DMS53 treated with DMSO at 0.1 percent for 48 hours (cell line): ENCODE measurements around the gene CCDC47.
A peak's percentile ranks its signal among the peaks of the same experiment; 100 is the strongest.
"Not testable (repeated sequence)": the region's sequence is repeated elsewhere in the genome, so short reads cannot be mapped to it uniquely, and the experiment has no call there.

Experiments used
- DNase-seq: peaks from one replicate; lab custom pipeline; 2025; ENCODE audit not compliant: unreplicated experiment; lab: John Stamatoyannopoulos, UW

CCDC47 gene, protein sequence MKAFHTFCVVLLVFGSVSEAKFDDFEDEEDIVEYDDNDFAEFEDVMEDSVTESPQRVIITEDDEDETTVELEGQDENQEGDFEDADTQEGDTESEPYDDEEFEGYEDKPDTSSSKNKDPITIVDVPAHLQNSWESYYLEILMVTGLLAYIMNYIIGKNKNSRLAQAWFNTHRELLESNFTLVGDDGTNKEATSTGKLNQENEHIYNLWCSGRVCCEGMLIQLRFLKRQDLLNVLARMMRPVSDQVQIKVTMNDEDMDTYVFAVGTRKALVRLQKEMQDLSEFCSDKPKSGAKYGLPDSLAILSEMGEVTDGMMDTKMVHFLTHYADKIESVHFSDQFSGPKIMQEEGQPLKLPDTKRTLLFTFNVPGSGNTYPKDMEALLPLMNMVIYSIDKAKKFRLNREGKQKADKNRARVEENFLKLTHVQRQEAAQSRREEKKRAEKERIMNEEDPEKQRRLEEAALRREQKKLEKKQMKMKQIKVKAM

DNA sequence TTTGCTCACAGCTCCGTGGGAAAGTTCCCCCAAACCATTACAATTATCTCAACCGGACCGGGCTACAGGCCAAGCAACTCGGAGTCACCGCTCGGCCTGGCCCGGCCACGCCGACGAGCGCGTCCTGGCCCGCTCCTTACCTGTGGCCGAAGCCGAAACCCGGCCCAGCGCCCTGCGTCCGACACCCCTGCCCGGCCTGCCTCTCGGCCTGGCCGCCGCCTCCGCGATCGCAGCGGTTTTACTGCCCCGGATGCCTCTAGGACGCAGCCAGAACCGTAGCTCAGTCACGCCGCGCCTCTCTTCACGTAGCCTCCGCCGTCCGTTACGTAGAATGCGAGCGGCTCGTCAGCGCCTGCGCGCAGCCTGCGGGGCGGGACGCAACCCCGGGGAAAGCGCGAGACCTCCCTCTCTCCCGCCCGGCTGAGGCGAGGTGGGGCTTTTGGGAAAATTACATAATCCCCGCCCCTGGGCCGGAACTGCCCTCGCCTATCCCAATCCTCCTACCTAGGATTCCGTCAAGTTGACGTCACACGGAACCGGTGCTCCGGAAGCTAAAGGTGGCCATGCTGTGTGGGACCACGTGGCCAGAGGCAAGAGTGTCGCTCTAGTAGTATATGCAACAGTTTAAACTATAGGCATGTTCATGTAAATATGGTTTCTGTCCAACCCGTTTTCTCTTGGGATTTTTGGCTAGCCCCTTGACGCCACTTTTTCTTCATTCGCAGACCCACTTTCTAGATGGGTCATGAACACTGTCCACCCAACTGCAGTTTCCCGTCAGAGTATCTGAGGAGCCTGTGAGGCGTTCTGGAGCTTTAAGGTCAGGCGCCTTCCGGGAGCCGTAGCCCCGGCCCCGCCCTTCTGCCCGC, at the start of gene CCDC47:
TSS of gene CCDC47 (minus strand) at position 326 of the 869 bp plus-strand sequence. CDS start 7,422 bp downstream, outside the sequence.
- peak; percentile 94 for DNase-seq

DNA sequence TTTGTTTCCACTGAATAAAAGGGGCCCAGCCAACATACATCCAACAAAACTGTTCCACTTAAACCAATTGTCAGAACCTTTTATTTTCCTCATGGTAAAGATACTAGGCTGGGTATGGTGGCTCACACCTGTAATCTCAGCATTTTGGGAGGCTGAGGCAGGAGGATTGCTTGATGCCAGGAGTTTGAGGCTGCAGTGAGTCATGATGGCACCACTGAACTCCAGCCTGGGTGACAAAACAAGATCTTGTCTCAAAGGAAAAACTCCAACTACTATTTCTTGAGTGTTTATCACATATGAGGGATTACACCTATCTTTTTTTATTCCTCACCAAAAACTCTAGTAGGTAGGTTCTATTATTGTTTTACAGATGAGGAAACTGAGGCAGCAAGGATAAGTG, 49.1 kb upstream of the CCDC47 start:
- no peak for DNase-seq

DNA sequence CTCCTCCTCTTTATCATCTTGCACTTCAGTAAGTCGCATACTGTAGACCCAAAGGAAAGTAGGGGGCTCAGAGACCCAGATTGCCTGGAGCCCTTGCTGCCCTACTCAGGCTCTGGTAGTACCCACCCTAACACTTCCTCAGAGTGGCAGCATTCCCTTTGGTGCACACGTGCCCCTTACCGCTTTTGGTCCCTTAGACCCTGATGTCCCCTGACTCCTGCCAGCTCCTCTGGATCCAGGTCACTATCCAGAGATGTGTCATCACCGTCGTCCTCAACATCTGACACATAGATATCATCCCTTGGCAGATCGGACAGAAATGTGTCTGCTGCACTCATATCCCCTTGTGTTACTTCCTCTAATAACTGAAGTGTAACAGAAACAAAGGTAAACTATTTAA, 48.4 kb upstream of the CCDC47 start:
- DNase-seq, result no peak

DNA sequence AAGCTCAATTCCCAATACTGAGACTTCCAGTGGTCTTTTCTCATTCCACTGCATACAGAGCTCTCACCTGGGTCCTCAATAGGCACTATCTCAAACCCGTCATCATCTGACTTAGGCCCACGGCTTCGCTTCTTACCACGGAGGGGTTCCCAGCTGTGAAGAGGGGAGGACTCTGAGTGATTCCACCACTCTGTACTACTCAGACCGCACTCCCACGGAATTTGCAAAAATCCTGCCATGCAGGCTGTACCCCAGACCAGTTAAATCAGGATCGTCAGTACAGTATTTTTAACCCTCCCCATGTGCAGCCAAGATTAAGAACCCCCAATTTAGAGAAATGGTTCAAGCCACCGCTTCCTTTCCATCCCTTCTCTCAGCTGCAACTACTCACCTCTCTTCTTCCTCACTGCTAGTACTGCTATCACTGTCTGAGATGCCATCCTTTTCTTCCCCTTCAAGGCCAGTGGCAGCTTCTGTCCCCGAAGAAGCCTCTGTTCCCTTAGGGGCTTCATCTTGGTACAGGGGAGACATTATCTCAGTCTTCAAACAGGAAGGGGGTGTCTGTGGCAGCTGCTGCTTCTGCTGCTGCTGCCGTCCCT, 47.7 kb upstream of the CCDC47 start:
- DNase-seq, result no peak

DNA sequence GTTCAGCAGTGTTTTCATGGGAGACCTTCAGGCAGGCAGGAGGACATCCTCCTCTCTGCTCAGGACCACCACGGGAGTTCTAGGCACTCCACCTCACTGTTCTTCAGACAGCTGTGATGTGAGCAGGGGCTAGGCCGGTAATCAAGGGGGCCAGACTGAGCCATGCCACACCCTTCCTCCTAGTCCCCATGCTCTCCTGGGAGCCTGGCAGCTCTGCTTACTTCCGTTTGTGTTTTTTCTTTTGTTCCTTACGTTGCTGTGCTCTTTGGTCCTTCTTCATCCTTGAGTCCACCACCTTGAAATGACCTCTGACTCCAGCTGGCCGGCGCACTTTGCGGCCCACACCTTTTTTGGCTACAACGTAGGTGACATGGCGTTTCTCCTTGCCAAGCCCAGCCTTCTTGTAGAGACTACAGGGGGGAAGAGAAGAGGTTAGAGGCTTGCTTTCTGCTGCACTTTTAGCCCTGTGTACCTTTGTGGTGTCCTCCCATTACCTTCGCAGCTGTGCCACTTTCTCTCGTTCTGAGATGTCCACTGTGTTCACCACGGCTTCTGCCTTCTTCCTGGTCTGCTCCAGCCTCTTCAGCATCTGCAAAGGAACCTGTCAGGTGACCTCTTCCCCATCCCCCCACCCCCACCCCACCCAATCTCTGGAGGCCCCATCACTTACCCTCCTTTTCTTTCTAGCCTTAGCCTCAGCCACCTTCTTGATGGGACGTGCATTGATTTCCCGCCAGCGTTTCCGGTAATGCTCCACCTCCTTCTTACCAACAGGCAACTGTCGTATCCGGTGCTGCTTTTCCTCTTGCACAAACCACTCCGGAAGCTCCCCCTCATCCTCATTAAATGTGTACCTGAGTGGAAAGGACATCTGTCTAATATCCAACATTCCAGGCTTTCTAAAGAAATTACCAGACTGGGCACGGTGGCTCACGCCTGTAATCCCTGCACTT, 46.5 kb upstream of the CCDC47 start:
- DNase-seq, result no peak

DNA sequence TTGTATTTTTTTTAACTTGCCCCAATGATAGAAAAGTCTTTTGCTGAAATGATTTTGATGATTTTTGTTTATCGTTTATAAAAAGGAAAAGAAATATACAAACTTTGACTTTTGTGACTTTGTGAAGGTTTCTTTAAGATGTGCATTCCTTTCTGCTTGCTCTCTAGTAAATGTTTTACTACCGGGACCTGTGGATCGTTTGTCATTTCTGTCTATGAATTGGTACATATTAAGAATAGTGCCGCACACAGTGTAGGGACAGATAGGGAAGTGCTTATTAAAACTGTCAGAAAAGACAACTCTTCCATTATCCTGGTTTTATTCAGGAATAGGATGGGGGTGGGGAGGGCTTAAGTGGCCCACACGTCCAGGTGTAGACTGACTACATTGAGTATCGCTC, 45.7 kb upstream of the CCDC47 start:
- no peak for DNase-seq

DNA sequence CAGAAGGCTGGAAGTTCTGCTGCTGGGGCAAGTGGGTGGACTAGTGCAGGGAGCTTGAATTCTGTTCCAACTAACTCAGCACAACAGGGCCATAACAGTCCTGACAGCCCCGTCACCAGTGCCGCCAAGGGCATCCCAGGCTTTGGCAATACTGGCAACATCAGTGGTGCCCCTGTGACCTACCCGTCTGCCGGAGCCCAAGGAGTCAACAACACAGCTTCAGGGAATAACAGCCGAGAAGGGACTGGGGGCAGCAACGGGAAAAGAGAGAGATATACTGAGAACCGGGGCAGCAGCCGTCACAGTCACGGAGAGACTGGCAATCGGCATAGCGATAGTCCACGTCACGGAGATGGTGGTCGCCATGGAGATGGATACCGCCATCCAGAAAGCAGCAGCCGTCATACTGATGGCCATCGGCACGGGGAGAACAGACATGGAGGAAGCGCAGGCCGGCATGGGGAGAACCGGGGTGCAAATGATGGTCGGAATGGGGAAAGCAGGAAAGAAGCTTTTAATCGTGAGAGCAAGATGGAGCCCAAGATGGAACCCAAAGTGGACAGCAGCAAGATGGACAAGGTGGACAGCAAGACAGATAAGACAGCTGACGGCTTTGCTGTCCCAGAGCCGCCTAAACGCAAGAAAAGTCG, 44.5 kb upstream of the CCDC47 start:
- DNase-seq, result no peak

DNA sequence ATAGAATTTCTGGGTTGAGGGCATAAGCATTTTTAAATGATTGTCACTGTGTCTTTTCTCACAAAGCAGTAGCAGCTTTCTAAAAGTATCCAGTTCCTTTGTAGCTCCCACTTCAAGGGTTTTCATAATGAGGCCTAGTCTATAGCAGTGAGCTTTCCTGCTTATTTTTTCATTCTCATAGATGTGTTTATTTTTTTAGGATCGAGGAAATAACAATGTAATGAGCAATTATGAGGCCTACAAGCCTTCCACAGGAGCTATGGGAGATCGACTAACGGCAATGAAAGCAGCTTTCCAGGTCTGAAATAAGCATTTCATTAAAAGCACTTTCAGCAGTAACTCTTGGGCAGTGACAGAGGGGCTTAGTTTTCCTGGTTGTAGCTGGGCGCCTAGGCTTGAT, 43.3 kb upstream of the CCDC47 start:
- no peak for DNase-seq

DNA sequence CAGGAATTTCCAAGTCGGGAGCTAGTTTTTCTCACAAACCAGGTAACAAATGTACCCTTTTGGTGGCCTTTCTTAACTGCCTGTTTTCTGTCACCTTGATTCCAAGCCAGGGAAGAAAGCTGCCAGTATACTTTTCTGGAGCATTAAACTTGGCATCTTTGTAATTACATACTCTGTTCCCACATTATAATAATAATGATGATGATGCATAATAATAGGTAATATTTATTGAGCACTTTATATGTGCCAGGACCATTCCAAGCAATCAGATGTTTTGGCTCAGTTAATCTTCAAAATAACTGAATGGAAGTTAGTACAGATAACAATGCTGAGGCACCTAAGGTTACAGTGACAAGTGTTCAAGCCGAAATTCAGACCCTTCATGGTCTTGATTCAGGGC, 42.7 kb upstream of the CCDC47 start:
- DNase-seq, result no peak

DNA sequence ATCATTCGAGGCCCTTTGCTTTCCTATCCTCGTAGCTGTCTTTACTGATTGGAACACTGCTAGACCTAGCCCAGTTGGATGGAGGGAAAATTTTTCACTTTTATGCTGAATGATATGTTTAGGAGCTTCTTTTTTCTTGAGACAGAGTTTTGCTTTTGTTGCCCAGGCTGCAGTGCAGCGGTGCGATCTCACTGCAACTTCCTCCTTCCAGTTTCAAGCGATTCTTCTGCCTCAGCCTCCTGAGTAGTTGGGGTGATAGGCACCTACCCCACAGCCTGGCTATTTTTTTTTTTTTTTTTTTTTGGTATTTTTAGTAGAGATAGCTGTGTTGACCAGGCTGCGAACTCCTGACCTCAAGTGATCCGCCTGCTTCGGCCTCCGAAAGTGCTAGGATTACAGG, 36.6 kb upstream of the CCDC47 start:
- DNase-seq, result no peak

DNA sequence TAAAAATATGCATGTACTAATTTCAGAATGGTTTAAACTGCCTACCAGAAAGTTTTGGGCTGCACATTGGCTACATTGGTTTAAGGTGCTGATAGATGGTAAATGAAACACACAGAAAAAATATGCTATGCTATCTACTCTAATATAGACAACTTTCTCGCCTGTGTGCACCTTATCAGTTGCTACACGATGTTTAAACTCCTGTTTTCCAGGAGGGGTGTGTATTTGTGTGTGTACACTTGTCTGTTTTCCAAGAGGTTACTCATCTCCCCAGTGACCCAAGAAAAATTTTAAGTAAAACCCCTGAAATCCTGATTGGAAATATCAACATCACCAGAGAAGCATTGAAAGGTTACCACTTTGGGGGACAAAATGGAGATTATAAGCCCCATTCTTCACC, 32.2 kb upstream of the CCDC47 start:
- DNase-seq, result no peak

DNA sequence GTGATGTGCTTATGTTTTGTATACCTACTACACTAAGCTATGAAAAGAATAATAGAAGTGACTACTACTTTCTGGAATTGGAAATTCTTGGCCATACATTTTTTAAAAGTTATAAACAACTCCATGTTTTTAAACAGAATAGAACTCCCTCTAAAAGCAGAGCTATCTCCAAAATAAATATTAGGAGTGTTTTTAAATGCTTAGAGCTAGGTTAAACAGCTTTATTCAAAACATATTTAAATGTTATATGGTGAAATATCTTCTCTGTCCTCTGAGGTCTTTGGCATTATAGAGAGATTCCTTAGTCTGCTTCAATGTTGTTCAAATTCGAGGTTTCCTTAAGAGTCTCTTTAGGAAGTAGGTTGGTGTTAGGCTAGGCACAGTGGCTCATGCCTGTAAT, 30.9 kb upstream of the CCDC47 start:
- no peak for DNase-seq

DNA sequence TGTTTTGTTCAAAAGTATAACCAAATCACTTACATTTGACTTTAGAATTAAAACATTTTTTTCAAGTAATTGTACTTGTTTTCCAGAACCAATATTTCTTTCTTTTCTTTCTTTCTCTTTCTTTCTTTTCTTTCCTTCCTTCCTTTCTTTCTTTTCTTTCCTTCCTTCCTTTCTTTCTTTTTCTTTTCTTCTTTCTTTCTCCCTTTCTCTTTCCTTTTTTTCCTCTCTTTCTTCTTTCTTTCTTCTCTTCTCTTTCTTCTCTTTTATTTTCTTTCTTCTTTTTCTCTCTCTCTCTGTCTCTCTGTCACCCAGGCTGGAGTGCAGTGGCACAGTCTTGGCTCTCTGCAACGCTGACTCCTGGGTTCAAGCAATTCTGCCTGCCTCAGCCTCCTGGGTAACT, 27.4 kb upstream of the CCDC47 start:
- no peak for DNase-seq

DNA sequence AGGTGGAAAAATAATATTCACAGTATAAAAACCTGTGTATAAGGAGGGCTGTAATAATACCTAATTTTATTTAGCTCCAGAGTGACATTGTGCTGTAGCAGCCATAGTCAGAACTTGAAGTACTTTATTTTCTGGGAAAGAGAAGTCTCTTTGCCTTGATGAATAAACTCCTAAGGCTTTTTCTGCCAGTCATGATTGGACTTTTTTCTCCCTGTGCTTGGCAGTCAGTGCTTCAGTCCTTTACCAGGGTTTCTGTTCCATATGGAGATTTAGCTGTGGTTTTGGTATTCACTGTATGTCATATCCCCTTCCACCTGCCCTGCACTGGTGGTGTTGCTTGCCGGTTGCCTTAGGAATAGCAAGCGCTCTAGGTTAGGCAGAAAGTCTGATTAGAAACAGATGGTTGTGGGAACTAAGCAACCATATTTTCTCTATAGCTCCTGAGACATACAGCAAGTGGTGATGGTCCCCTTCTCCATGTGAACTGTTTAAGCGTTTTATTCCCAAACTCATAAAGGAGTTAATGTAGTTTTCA, 25.2 kb upstream of the CCDC47 start:
- DNase-seq, result no peak

DNA sequence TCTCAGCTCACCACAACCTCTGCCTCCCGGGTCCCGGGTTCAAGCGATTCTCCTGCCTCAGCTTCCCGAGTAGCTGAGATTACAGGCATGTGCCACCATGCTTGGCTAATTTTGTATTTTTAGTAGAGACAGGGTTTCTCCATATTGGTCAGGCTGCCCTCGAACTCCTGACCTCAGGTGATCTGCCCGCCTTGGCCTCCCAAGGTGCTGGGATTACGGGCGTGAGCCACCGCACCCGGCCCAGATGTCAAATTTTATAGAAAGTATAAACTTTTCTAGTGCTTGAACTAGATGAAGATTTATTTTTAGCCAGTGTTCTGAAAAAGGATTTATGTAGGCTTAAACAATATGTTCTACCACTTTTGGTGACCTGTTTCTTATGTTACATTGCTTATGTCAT, 23.0 kb upstream of the CCDC47 start:
- not testable (repeated sequence) for DNase-seq

DNA sequence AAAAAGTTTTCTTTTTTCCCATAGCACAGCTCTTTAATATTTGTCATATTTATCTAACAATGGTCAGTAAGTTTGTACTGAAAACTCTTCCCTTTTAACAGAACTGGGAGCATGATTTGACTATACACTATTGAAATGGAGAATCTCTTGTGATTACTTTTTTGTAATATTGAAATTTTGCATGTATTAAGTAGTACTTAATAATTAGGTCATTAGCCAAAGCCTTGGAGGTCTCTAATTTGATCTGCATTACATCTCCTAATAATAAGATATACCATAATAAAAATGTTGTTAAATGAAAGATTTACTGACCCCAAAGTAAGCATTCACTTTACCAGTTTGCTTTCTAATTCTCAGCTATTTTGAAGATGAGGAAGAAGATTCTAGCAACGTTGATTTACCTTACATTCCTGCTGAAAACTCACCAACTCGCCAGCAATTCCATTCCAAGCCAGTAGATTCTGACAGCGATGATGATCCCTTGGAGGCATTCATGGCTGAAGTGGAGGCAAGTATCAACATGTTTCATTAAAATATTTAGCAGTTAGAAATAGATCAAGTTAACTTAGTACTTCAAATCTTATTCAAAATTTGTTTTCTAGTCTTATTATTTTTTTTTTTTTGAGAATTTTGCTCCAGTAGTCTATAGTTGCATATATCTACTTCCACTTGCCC, 18.8 kb upstream of the CCDC47 start:
- DNase-seq, result no peak

DNA sequence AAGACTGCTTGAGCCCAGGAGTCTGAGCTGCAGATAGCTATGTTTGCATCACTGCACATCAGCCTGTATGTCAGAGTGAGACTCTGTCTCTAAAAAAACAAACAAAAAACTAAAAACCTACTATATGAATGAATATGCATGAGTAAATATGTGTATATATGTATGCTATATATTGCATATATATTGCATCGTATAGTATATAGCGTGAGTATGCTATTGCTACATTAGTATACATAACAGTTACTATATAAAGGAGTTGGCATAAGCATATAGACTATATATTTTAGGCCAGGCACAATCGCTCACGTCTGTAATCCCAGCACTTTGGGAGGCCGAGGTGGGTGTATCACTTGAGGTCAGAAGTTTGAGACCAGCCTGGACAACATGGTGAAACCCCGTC, 16.7 kb upstream of the CCDC47 start:
- DNase-seq, result no peak

DNA sequence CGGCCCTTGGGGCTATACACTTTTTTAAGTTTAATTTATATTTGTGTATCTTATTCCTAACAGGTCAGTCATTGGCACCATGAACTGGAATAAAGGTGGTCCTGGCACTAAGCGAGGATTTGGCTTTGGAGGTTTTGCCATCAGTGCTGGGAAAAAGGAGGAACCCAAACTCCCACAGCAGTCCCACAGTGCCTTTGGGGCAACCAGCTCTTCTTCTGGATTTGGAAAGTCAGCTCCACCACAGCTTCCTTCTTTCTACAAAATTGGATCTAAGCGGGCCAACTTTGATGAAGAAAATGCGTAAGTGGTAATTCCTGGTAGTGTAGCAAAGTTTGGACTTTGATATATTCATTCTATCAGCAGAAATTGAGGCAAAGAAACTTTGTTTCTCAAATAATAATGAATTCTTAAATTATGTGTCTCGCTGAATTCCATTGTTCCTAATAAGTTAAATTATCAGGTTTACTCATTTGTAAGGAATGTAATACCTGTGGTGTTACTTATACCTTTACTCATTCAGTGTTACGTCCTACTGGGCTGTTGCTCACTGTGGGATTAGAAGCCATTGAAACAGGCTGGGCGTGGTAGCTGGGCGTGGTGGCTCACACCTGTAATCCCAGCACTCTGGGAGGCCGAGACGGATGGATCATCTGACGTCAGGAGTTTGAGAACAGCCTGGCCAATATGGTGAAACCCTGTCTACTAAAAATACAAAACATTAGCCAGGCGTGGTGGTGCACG, 13.7 kb upstream of the CCDC47 start:
- DNase-seq, result no peak

DNA sequence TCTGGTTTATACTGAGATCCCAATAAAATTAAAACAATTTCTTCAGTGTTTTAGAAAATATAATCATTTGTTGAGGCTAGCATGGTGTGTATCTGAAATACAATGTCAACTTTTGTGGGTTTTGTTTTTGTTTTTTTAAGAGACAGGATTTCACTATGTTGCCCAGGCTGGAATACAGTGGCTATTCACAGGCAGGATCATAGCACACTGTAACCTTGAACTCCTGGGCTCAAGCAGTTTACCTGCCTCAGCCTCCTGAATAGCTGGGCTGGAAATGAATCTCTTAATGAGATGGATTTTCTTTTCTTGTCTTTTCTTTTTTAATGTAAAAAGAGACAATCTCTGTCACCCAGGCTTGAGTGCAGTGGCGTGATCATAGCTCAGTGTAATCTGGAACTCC, 12.7 kb upstream of the CCDC47 start:
- no peak for DNase-seq
